Measurements from ENCODE around the gene ATP6V1G3.
"Not testable (repeated sequence)": the region's sequence is repeated elsewhere in the genome, so short reads cannot be mapped to it uniquely, and the experiment has no call there.

The ATP6V1G3 gene

DNA sequence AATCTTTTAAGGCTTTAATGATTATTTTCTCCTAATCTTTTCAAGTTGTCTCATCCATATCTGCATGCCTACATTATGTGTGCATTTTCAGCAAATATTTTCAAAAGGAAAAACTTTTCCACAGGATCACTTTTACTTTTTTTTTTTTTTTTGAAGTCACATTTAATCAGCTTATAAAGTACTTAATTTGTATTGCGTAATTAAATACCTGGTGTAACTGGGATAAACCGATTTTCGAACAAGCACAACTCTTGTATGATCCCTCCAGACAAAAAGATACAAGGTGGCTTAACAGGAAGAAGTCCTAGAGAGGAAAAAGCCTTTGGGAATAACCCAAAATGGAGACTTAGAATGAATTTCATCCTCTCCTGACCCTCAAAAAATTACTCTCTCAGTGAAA, 1.3 kb upstream of the ATP6V1G3 start:
- DNase-seq: no peak

DNA sequence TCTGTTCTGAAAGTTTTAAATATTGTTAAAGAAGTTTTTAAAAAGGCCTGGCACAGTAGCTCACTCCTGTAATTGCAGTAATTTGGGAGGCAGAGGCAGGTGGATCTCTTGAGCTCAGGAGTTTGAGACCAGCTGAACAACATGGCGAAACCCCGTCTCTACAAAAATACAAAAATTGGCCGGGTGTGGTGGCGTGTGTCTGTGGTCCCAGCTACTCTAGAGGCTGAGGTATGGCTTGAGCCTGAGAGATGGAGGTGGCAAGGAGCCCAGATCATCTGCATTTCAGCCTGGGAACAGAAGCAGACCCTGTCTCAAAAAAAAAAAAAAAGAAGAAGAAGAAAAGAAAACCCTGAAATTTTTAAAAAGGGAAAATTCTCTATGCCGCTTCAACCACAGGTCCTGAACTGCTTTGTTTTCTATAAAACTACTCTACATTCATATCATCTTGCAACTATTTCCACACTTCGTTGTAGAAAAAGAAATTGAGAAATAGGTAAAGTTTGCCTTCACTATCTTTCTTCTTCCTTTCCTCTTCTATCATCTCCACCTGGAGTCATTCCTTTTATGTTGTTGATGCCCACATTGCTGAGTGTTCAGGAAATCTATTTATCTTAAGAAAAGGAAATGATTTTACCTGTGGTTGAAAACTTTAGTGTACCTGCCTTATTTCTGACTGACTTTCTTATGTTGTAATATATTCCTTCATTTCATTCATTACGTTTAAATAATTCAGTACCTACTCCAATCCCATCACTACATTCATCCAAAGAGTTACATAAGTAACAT, 1.7 kb downstream of the ATP6V1G3 start:
- DNase-seq: no peak

DNA sequence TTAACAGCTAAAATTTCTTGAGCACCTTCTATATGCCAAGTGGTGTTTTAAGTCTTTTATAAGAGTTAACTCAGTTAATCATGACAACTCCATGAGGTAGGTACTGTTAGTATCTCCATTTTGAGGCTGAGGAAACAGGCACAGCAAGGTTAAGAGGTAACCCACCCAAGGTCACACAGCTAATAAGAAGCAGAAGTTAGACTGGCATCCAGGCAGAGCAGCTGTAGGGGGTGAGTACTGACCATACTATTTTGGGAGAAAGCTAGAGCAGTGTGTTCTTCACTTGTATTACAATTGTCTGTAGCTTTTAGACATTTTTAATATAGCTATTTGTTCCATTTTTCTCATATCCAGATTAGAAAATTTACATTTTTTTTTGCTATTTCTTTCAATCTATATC, 4.8 kb downstream of the ATP6V1G3 start:
- no peak for DNase-seq

DNA sequence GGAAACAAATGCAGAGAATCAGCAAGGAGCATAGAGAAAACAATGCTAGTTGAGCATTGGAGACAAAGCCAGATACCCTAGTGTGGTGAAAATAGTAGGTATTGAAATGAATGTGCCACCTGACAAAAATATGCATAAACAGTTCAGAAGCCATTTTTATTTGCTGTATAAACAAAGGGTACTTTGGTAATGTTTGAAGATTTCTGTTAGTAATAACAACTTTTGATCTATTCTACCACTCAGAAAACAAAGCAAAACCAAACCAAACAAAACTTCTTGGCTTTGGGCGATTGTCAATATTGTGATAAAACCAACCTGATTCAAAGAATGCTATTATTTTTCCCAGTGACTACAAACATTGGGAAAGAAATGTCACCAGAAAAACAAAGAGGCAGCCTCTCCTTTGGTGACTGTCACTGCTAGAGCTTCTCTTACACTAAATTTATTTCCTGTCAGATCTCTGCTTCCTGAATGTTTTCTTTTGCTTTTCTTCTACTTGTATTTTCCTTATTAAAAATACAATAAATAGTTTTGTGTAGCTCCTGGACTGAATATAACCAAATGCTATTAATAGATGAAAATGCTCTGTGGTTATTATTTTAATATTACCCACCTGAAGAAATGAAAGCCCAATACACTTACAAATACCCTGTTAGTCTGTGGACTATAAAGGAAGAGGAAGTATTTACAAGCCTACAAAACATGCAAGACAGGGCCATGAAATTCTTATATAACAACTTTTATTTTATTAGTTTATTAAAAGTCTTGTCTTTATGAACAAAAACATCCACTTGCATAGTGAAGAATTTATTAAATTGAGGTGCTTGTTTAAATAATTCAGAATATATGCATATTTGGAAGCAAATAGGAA, 5.7 kb downstream of the ATP6V1G3 start:
- DNase-seq: peak in 1 of 2 donors; percentile 65

DNA sequence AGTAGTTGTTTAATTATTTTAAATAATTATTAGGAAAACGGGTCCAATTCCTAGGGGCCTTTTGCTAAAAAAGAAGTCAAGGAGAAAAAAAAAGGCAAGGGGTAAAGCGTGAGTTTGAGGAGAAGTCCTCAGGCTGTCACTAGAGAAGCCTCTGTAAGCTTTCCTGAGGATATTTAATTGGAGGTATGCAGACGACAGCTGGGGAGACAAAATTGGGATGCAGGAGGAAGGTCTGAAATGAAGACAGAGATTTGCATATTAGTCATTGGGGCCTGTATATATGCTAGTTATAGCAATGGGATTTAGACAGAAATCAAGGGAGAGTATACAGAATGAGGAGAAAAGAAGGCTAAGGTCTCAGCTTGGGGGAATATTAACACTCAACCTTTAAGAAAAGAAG, 8.6 kb downstream of the ATP6V1G3 start:
- DNase-seq: no peak

DNA sequence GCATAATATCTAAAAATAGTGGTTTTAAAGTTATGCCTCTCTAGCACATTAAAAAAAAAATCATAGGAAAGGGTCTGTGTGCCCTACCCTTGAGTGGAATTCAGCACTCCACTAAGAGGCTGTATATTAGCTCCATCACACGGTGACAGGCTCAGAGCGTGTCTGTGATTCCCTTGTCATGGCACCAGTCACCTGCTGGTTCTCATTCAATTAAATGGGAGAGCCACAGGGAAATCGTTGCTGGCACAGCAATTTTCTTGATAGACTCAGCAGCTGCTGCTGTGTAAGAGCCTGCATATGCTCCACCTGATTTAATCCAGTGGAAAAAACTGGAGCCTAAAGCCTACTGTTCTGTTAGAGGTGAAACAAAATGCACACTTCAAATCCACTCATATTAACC, 9.5 kb downstream of the ATP6V1G3 start:
- no peak for DNase-seq

DNA sequence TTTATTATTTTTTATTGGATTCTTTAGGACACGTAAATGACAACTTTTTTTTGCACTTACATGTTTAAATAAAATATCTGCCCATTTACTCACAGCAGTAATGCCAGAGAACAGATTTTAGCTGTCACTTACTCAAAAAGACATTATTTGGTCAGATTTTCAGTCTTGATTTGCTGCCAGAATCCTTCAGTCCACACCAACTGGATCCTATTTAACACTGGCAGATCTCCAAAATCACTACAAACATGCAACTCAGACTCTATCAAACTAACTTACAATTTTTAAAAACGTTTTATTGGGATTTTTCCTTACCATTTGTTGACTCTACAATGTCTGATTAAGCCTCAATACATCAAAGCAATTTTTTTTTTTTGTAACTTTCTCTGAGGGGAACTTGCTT, 11.1 kb downstream of the ATP6V1G3 start:
- DNase-seq: no peak

DNA sequence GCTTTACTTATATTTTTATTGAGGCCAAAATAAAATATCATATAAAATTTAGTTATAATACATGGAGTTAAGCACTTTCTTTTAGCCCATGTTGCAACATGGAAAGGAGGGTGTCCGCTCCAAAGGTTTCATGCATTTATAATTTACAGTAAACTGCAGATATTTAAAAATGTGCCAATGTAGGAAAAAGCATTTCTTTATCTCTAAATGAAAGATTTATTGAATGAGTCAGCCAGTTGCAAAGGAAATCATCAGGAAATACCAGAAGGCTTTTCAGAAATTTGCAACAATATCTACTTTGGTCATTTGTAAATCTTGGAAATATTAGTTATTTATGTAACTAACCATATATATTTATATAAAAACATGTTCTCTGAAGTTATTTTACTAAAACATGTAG, 12.1 kb downstream of the ATP6V1G3 start:
- DNase-seq: no peak

DNA sequence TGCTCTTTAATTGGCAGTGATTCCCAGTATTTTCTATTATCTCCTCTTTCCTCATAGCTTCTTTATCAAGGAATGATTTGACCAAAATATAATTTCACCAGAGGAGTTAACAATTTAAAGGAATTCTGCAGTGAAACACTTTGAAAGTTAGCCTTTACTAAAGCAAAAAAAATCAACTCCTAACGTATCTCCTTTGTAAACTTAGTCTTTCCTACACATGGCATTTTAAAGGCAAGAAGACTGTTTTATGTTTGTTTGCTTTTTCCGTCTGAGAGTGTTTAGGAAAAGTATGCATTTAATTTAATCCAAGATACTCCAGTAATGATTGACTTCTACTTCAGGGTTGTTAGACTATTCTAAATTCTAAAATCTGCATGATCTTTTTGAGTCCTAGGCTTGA, 15.9 kb downstream of the ATP6V1G3 start:
- DNase-seq: no peak

DNA sequence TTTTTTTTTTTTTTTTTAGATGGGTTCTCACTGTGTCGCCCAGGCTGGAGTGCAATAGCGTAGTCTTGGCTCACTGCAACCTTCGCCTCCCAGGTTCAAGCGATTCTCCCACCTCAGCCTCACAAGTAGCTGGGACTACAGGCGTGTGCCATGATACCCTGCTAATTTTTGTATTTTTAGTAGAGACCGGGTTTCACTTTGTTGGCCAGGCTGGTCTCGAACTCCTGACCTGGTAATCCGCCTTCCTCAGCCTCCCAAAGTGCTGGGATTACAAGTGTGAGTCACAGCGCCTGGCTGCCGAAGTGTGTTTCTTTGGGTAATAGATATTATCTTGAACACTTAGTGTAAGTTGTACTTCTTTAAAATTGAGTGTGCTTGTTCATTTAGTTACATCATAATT, 16.4 kb downstream of the ATP6V1G3 start:
- not testable (repeated sequence) for DNase-seq

DNA sequence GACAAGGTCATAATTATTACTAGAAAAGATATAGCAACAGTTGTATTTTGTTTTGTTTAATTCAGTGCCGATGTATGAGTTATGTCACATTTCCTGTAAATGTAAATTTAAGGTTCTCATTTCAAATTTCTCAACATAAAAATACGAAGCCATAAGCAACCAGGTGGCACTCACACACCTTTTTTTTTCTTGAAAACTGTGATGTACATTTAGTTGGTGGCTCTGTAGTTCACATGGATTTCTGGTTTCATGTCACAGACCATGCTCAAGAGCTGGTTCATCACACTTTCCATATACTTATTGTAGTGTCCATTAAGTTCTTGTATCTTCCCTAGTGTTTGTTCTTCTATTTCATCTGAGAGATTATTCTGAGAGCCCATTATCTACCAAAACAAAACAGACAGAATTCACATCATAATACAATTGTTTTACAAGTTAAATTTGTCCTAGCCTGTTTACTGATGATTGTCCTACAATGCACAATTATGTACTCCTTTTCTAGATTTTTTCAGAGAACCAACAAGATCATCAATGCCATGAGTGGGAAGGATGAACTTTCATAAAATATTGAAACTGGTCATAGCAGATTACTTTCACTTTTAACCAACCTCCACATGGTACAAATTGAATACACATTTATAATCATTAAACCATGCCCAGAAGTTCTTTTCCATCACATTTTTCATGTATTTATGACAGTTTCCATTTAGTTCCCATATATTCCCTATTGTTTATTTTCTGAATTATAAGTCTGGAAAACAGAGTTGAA, 17.1 kb downstream of the ATP6V1G3 start:
- DNase-seq: no peak

DNA sequence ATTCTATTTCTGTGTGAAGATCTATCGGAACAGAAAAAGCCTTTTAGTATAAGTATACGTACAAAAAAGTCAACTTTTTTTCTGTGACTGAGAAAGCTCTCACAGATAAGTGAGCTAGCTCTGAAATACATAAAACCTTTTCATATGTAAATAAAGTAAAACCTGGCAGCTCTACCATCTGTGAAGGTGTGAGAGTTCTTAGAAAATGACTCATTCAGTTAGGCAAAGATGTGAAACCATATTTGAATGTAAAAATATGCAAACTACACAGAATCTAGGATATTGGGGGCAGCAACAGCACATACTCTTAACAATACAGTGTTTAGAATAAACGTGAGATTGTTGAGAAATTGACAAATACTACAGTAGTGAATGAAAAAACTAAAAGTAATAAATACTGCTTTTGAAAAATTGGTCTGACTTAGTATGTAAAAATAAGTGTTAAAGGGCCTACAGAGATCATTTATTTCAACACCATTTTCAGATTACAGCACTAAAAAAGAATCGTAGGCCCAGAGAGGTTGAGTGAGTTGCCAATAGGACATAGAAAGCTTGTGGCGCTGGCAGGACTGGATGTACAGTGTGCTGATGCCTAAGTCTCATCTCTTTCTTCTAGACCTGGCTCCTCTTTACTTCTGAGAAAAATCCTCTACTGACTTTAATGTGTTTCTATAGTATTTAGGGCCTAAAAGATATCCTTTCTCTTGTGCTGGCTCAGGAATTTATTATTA, 19.8 kb downstream of the ATP6V1G3 start:
- no peak for DNase-seq

DNA sequence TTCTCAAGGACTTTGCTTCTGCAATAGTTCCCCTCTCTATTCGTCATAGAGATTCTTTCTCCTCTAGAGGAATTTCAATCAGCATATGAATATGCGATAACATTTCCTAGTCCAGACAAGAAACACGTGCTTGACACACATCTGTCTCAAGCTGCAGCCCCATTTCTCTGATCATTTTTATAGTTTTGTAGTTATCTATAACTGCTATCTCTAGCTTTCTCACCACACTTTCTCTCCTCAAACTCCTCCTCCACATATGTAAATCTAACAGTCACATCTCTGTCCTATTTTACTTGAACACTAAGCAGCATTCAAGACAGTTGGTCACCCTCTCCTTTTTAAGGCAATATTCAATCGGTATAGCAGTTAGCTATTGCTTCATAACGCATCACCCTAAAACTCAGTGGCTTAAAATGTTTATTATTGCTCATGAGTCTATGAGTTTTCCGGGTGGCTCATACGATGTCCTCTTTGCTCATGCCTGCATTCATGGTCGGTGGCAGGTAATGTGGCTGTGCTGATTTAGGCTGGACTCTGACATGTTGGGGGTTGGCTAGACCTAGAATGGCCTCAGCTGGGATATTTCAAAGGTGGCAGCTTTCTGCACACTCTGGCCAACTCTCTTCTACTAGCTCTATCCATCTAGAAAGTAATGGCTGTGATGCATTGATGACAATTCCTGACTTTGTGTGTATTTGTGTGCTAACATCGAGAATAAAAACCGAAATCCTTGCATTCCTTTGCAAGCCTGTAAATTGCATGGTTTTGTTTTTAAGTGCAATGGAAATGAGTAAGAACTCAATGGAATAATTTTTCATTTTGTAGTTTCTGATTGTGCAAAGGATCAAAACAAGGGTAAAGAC, 20.6 kb downstream of the ATP6V1G3 start:
- DNase-seq: no peak

DNA sequence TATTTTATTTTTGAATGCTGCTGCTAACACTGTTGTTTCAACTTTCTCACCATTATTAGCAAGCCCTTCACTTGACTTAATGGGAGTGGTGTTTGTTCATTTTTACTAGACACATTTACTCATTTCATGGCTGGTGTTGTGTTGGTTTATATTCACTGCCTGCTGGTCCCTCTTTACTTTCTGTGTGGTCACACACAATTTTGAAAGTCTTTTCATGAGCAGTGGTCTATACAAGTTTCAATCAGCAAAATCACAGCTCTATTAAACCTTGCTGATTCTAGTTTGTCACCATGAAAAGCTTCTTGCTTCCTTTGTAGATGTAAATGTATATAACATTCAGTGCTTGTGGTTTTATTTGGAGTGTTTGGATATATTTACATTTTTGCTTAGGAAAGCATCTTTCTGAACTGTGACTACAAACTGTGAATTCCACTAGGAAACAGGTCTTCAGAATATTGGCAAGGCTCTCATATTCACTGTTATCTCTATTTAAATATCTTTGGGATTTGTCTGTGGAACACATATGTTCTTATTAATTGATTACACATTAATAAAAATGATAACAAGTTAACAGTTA, 22.8 kb downstream of the ATP6V1G3 start:
- no peak for DNase-seq

DNA sequence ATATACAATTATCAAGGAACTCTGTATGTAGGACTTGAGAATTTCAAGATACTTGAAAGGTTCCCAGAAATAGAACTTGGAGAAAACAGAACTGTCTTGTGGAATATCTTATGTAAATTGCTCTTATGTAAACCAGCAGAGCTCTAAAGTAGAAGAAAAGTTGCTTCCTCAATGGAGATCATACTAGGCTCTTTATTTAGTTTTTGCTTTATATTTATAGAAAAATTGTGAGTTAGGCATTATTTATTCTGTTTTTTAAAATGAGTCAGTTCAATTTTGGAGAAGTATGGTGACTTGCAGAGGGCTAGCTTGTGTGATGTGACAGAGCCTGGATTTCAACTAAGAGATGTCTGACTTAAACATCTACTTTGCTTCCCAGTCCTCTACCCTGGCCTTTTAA, 40.4 kb downstream of the ATP6V1G3 start:
- DNase-seq: no peak

DNA sequence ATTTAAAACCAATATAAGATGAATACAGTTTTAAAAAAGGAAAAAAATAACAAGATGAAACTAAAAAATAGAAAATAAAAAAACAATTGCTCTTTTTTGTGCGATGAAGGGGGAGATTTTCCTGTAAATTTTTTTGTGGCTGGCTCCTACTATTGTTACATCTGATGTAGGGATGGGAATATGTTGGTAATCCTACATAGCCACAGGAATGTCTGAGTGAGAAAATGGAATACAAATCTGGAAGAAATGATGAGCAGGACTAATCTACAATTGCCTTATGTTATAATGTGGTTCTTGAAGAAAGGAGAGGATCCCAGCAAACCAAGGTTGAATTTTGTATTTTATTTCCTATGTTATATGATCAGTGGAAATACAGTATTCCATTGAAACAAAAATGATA, 40.9 kb downstream of the ATP6V1G3 start:
- DNase-seq: no peak

DNA sequence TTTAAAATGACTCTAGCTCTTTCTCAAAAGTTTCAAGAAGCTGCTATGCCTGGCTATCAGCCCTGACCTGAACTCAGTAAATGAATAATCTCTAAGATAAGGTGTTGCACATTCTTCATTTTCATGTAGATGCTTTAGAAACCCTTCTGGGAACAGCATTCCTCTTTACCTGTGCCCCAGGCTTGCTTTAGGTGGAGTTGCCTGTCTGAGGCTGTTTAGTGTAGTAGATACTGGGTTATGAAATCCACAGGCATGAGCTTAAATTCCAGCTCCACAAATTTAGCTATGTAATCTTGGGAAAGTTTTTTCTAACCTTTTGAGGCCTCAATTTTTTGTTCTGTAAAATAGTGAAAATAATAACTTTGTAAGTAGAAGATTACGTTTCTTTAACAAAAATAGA, 41.6 kb downstream of the ATP6V1G3 start:
- no peak for DNase-seq

DNA sequence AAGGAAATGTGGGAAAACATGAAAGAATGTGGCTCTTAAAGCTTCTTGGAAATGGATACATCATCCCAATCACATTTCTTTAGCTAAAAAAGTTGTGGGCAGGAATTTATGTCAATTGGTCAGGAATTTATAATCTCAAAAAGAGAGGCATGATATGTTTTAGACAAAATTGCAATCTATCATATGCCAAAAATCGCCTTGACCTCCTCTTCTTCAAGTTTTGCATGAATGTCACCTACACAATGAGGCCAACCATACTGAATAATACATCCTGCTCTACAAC, 42.4 kb downstream of the ATP6V1G3 start:
- DNase-seq: no peak

DNA sequence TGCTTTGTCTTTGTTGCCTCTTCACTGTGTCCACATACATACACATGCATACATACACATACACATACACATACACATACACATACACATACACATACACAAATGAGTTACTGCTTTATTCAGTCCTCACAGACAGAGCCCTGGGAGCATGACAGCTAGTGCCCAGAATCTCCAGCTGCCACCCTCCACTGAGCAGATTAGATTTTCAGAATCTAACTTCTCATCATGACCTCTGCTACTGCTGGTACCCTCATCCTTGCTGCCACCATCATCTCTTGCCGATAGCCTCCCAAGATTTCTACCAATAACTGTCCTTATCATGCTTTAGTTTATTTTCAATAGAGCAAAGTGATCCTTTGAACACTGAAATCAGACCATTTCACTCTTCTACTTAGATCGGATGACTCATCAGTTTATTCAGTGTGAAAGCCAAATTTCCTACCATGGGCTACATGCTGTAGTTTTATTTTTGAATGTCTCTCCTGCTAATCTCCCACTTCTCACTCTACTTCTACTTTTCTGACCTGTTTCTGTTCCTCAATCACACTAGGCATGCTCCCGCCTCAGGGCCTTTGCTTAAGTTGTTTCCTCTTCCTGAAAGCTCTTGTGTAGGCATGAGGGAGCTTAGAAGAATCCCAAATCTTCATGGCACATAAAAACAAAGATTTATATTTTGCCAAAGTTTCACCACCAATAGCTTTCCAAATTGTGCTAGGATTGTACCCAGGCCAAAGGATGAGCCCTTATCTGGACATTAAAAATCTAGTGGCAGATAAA, 43.0 kb downstream of the ATP6V1G3 start:
- no peak for DNase-seq

DNA sequence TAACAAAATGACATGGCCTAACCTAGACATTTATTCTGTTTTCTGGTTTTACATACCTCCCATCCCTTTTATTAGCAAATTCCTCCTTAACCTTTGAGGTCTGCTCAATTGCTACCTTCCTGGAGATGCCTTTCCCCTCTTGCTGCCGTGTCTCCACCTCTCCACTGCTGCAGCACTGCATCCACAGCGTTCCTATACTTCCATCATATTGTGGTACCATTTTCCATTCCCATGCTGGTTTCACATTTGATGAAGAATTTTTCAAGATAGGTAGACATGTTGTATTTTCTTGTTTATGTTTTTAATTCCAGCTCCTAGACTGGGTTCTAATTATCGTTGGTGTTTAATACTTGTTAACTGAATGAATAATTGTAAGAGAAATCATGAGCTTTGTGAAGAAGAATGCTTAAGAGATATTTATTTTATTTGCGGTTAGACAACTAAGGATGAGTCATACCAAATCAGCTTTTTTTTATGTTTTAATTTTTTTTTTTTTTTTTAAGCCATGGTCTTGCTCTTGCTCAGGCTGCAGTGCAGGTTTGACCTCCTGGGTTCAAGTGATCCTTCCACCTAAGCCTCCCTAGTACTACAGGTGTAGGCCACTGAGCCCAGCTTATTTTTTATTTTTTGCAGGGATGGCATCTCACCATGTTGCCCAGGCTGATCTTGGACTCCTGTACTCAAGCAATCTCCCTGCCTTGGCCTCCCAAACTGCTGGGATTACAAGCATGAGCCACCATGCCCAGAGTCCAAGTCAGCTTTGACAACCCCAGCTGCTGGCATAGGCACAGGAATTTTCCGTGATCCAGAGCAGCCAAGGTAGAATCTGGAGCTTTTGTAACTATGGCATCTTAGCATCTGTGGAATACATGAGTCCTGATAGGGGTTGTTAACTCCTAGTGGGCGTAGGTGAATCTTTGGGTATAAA, 44.0 kb downstream of the ATP6V1G3 start:
- no peak for DNase-seq

Measured in bone marrow (tissue), 2 donors.